AG09309 (cell line): ENCODE data around the gene CFAP210.

Experiments
- DNase-seq: peaks from one replicate; pipeline ENCODE4 v3.0.0-alpha.2; 2010; ENCODE audit warnings: low read depth
- H3K4me3 ChIP-seq: 2 replicates; pipeline ENCODE4 v1.5.1; 2011; ENCODE audit warnings: mild to moderate bottlenecking, low read depth, low read length, moderate library complexity; ENCODE audit not compliant: control insufficient read depth
- TF ChIP-seq, protein P1 (sequence below): IDR thresholded peaks from 2 replicates; pipeline ENCODE4 v1.5.1; 2011; ENCODE audit warnings: mild to moderate bottlenecking, low read depth, low read length, inconsistent platforms; ENCODE audit not compliant: insufficient read depth, control insufficient read depth; ENCODE audit errors: missing control alignments

CFAP210 gene

DNA sequence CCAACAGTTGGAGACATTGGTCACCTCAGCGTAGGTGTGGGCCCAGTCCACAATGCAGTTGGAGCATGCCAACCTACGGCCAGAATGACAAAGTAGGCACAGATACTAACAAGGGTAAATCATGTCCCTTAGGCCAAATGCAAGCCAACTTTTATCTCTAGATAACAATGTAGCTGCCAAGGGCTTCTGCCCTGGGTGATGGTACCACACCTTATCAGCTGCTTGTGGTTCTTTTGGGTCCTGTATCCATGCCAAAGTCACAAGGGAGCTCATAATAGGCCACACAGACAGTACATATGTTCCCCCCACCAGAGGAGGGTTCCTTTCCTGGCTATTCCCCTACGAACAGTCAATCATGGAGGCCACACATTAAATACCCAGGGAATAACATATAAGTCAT is 19.1 kb upstream of the CFAP210 start:
- H3K4me3 ChIP-seq: no peak overlapping the region
- TF ChIP-seq, protein P1, sequence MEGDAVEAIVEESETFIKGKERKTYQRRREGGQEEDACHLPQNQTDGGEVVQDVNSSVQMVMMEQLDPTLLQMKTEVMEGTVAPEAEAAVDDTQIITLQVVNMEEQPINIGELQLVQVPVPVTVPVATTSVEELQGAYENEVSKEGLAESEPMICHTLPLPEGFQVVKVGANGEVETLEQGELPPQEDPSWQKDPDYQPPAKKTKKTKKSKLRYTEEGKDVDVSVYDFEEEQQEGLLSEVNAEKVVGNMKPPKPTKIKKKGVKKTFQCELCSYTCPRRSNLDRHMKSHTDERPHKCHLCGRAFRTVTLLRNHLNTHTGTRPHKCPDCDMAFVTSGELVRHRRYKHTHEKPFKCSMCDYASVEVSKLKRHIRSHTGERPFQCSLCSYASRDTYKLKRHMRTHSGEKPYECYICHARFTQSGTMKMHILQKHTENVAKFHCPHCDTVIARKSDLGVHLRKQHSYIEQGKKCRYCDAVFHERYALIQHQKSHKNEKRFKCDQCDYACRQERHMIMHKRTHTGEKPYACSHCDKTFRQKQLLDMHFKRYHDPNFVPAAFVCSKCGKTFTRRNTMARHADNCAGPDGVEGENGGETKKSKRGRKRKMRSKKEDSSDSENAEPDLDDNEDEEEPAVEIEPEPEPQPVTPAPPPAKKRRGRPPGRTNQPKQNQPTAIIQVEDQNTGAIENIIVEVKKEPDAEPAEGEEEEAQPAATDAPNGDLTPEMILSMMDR: no peak
- no peak for DNase-seq

DNA sequence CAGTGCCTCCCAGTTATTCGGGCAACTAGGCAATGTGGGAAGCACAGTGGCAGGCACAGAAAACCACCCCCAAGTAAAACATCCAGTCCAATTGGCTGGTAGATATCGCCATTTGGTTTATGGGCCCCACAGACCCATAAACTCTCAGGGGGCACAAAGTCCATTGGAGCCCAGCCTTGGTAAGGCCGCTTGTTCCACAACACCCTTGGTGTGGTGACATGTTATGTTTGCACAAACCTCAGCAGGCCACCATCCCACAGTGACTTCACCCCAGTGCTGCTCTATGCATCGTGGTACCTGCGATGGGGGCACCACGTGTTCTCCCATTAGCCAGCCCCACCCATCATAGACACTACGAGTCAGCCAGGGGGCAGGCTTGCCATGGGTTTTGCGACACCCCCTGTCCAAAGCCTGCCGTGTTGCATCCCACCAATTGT is 18.6 kb upstream of the CFAP210 start:
- TF ChIP-seq, protein P1: no peak
- no peak overlapping the region for H3K4me3 ChIP-seq
- no peak for DNase-seq

DNA sequence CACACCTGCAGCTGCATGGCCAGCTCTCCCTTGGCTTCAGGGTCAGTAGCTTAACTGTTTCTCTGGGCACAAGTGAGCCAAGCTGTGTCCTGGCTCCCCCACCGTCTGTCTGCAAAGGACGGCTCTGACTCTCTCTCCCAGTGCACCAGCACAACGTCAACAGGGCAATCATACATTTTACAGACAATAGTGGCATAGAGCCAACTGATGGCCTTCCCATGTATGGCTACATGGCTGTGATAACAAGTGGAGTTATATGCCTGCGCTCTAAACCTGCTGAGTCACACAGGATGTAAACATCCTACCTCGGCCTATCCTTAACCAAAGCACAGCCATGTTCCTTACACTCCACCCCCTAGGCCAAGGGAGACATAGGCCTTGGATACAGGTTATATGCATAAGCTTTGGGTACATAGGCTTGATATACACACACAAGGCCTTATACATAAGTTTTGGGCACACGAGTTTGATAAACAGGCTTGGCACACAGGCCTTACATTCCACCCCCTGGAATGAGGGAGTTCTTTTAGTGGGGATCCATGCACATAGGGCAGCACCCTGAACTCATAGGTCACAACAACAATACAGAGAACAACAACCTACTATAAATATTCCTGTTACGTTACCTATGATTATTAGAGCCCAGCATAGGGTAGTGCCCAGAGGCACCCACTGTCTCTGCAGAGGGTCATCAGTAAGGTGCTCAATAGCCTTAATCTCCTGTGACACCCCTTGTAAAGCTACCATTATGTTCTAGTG is 17.7 kb upstream of the CFAP210 start:
- DNase-seq: no peak
- H3K4me3 ChIP-seq: no peak overlapping the region
- TF ChIP-seq, protein P1: no peak

DNA sequence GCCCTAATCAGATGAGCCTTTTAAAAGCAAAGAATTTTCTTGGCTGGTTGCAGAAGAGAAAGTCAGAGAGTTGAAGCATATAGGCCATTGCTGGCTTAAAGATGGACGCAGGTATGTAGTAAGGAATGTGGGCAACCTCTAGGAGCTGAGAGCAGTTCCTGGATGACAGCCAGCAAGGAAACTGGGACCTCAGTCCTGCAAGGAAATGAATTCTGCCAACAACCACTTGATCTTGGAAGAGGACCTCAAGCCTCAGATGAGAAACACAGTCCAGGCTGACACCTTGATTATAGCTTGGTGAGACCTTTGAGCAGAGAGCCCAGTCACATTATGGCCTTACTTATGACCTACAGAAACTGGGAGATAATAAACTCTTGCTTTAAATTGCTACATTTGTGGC is 15.8 kb upstream of the CFAP210 start:
- H3K4me3 ChIP-seq: no peak overlapping the region
- DNase-seq: no peak
- TF ChIP-seq, protein P1: no peak

DNA sequence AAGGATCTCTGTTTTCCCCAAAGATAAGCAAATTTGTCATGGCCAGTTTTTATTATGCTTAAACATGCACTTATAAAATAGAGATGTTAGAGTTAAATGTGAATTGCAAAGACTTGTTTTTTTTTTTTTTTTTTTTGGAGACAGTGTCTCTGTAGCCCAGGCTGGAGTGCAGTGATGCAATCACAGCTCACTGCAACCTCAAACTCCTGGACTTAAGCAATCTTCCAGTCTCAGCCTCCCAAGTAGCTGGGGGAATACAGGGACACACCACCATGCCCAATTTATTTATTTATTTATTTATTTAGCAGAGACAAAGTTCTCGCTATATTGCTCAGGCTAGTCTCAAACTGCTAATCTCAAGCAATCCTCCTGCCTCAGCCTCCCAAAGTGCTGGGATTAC is 15.1 kb upstream of the CFAP210 start:
- no peak overlapping the region for H3K4me3 ChIP-seq
- TF ChIP-seq, protein P1: no peak
- no peak for DNase-seq

DNA sequence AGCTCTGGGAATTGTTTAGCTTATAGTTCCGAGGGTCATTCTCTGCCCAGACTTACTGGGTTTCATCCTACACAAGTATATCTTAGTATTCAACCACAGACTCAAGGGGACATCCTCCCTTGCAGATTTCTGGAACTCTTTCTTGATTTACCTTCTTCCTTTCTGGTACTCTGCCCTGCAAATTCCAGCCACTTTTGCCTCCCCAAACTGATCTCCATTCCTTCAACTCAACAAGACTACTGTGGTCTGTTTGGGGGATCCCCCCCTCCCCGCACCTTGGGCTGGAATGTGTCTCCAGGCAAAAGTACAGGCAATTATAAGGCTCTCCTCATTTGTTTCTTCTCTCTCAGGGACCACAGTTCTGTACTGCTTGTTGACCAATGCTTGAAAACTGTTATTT is 13.4 kb upstream of the CFAP210 start:
- no peak for DNase-seq
- H3K4me3 ChIP-seq: no peak overlapping the region
- TF ChIP-seq, protein P1: no peak
